Neutrophil (primary cell): ENCODE results near the gene ARRDC3.

Experiments used
- H3K27ac ChIP-seq: fragments of 200-600 bp; sonication (generic); 2 replicates; pipeline ENCODE4 v1.5.1; 2016; ENCODE audit warnings: mild to moderate bottlenecking, moderate library complexity
- H3K27me3 ChIP-seq: fragments of 200-600 bp; sonication (generic); 2 replicates; pipeline ENCODE4 v1.6.0; 2016; ENCODE audit warnings: mild to moderate bottlenecking
- H3K36me3 ChIP-seq: fragments of 200-600 bp; sonication (generic); 2 replicates; pipeline ENCODE4 v1.5.1; 2017
- H3K4me1 ChIP-seq, 2 experiments: fragments of 200-600 bp in 1 of 2; sonication (generic) in 1 of 2; 1 replicate in 1 of 2; 2 replicates in 1 of 2; pipeline versions ENCODE4 v1.5.1 to v1.6.1; 2013 to 2016; ENCODE audit warnings: low read depth in 1 of 2, low read length in 1 of 2, mild to moderate bottlenecking in 1 of 2, moderate library complexity in 1 of 2; ENCODE audit not compliant: control insufficient read depth in 1 of 2, insufficient read depth in 1 of 2
- H3K4me3 ChIP-seq, 2 experiments: fragments of 200-600 bp in 1 of 2; sonication (generic) in 1 of 2; 1 replicate in 1 of 2; 2 replicates in 1 of 2; pipeline ENCODE4 v1.5.1; 2013 to 2016; ENCODE audit warnings: low read depth in 1 of 2, low read length in 1 of 2, mild to moderate bottlenecking in 1 of 2, moderate library complexity in 1 of 2
- H3K9me3 ChIP-seq: fragments of 200-600 bp; sonication (generic); 2 replicates; pipeline ENCODE4 v1.5.1; 2016
- TF ChIP-seq, protein P1 (sequence below): fragments of 200-600 bp; sonication (generic); IDR thresholded peaks from 2 replicates; pipeline ENCODE4 v1.5.1; 2016; ENCODE audit warnings: antibody characterized with exemption

ARRDC3 gene

GRCh38 chr5:91383956-91384300 lies 811 bp upstream of the ARRDC3 start:
- Histone ChIP-seq H3K9me3 (no peaks in the 10 kb centered on the region), H3K4me1 (peaks cover 12 to 33% of the 10 kb centered on the region in 2 experiments), H3K27me3 (no peaks in the 10 kb centered on the region), H3K4me3 (peak overlapping the region; percentile 81 to 95), H3K27ac (peak overlapping the region; percentile 94), H3K36me3 (peaks cover 6% of the 10 kb centered on the region)
- TF ChIP-seq, protein P1, sequence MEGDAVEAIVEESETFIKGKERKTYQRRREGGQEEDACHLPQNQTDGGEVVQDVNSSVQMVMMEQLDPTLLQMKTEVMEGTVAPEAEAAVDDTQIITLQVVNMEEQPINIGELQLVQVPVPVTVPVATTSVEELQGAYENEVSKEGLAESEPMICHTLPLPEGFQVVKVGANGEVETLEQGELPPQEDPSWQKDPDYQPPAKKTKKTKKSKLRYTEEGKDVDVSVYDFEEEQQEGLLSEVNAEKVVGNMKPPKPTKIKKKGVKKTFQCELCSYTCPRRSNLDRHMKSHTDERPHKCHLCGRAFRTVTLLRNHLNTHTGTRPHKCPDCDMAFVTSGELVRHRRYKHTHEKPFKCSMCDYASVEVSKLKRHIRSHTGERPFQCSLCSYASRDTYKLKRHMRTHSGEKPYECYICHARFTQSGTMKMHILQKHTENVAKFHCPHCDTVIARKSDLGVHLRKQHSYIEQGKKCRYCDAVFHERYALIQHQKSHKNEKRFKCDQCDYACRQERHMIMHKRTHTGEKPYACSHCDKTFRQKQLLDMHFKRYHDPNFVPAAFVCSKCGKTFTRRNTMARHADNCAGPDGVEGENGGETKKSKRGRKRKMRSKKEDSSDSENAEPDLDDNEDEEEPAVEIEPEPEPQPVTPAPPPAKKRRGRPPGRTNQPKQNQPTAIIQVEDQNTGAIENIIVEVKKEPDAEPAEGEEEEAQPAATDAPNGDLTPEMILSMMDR = no peak

DNA sequence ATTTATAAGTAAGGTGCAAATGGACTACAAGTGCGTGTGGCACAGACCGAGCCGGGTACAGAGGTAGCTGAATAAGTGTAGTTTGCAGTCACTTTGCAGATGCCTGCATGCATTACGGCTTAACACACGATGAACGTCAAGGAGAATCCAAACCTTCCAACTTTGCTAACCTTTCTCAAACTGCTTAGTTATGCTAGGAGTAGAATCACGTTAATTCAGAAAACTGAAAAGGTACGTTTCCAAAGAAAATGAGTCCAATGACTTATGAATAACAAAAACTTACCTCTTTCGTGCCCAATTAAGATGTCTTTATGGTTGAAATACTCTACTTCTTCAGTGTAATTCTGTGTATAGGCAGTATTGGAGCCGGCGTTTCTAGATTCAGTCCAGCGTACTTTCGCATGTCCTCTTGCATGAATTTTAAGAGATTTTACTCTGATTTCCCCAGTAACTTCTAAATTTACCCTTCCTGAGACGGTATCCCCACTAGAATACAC lies 539 bp downstream of the ARRDC3 start:
- Histone ChIP-seq H3K4me1 (peaks cover 26 to 46% of the 10 kb centered on the region in 2 experiments), H3K9me3 (no peaks in the 10 kb centered on the region), H3K4me3 (peak overlapping the region; percentile 81 to 95), H3K27me3 (no peaks in the 10 kb centered on the region), H3K36me3 (peaks cover 19% of the 10 kb centered on the region), H3K27ac (peak overlapping the region; percentile 94)
- TF ChIP-seq, protein P1 = no peak

GRCh38 chr5:91381774-91382359 lies 1.2 kb downstream of the ARRDC3 start:
- TF ChIP-seq, protein P1 = no peak
- H3K9me3 ChIP-seq = no peaks in the 10 kb centered on the region
- peaks cover 26% of the 10 kb centered on the region for H3K36me3 ChIP-seq
- peak overlapping the region; percentile 94 for H3K27ac ChIP-seq
- no peaks in the 10 kb centered on the region for H3K27me3 ChIP-seq
- H3K4me1 ChIP-seq = peaks cover 33 to 52% of the 10 kb centered on the region in 2 experiments
- peak overlapping the region; percentile 81 to 95 for H3K4me3 ChIP-seq

GRCh38 chr5:91381239-91381773 lies 1.8 kb downstream of the ARRDC3 start:
- TF ChIP-seq, protein P1 = no peak
- peaks cover 32% of the 10 kb centered on the region for H3K36me3 ChIP-seq
- H3K4me3 ChIP-seq = peak overlapping the region; percentile 81 to 95
- H3K27me3 ChIP-seq = no peaks in the 10 kb centered on the region
- no peaks in the 10 kb centered on the region for H3K9me3 ChIP-seq
- H3K4me1 ChIP-seq = peaks cover 37 to 57% of the 10 kb centered on the region in 2 experiments
- peak overlapping the region; percentile 94 for H3K27ac ChIP-seq

- Histone ChIP-seq H3K27me3 (no peaks in the 10 kb centered on the region), H3K27ac (peak overlapping the region; percentile 94), H3K4me1 (peaks cover 37 to 57% of the 10 kb centered on the region in 2 experiments), H3K9me3 (no peaks in the 10 kb centered on the region), H3K36me3 (peaks cover 38% of the 10 kb centered on the region), H3K4me3 (peak overlapping the region; percentile 81 to 95)
- TF ChIP-seq, protein P1 = peak; percentile 13
Observed at GRCh38 chr5:91380491-91381238, 2.5 kb downstream of the ARRDC3 start.
